SK-N-SH (cell line): ENCODE measurements around the gene ZMIZ1. TPM values are rescaled to one million over a fixed set of nuclear protein-coding genes. Genes with fewer than 3 reads are reported as not detected.

ENCODE experiments used
- CTCF ChIA-PET: fragments of 300-600, 350-600 bp; formaldehyde crosslinking; extraction: SDS; loops from one replicate; lab custom pipeline; 2021; lab: Yijun Ruan, JAX
- POLR2A ChIA-PET: fragments of 350-600 bp; sonication (Branson Sonifier 250); formaldehyde crosslinking; extraction: SDS; loops from one replicate; lab custom pipeline; 2020; ENCODE audit warnings: antibody characterized with exemption, inconsistent platforms; lab: Yijun Ruan, JAX
- DNase-seq: peaks from one replicate; pipeline ENCODE4 v3.0.0; 2012
- H2AFZ ChIP-seq: fragments of 200-600 bp; sonication (generic); 2 replicates; pipeline ENCODE4 v1.8.1; 2016; ENCODE audit warnings: antibody characterized with exemption, mild to moderate bottlenecking, low read depth
- H3F3A ChIP-seq: fragments of 200-600 bp; sonication (generic); replicated peaks from 2 replicates; pipeline ENCODE3; 2016; ENCODE audit warnings: antibody characterized with exemption, mild to moderate bottlenecking; ENCODE audit not compliant: insufficient read depth
- H3K27ac ChIP-seq, 2 experiments: fragments of 200-500 bp in 1 of 2; fragments of 200-600 bp in 1 of 2; sonication (Bioruptor generic) in 1 of 2; sonication (generic), shearing (Covaris generic) in 1 of 2; 2 replicates each; pipeline versions ENCODE4 v1.5.1 to v1.6.1; 2014 to 2016; ENCODE audit warnings: low read depth in 2 of 2, inconsistent platforms in 1 of 2, low read length in 1 of 2, mild to moderate bottlenecking in 1 of 2, mixed read lengths in 1 of 2
- H3K27me3 ChIP-seq: fragments of 200-600 bp; sonication (generic), shearing (Covaris generic); 2 replicates; pipeline ENCODE4 v1.6.1; 2016; ENCODE audit warnings: mixed run types; ENCODE audit not compliant: insufficient read depth
- H3K36me3 ChIP-seq, 2 experiments: fragments of 200-500 bp in 1 of 2; fragments of 200-600 bp in 1 of 2; sonication (Bioruptor generic) in 1 of 2; sonication (generic) in 1 of 2; replicated peaks in 1 of 2; 2 replicates each; pipeline versions ENCODE3 to v1.5.1; 2014 to 2016; ENCODE audit warnings: low read length in 1 of 2, mild to moderate bottlenecking in 1 of 2; ENCODE audit not compliant: insufficient read depth in 2 of 2, control insufficient read depth in 1 of 2
- H3K4me1 ChIP-seq, 2 experiments: fragments of 200-500 bp in 1 of 2; fragments of 200-600 bp in 1 of 2; sonication (Bioruptor generic) in 1 of 2; sonication (generic), shearing (Covaris generic) in 1 of 2; 2 replicates each; pipeline versions ENCODE4 v1.5.1 to v1.6.1; 2014 to 2016; ENCODE audit warnings: low read depth in 1 of 2, low read length in 1 of 2, mixed run types in 1 of 2; ENCODE audit not compliant: insufficient read depth in 2 of 2, control insufficient read depth in 1 of 2
- H3K4me2 ChIP-seq: fragments of 200-600 bp; sonication (generic), shearing (Covaris generic); 2 replicates; pipeline ENCODE4 v1.6.1; 2017; ENCODE audit warnings: mixed run types
- H3K4me3 ChIP-seq, 2 experiments: fragments of 200-500 bp in 1 of 2; fragments of 200-600 bp in 1 of 2; sonication (Bioruptor generic) in 1 of 2; sonication (generic), shearing (Covaris generic) in 1 of 2; 2 replicates each; pipeline versions ENCODE4 v1.5.1 to v1.8.1; 2014 to 2016; ENCODE audit warnings: low read depth in 2 of 2, inconsistent platforms in 1 of 2, low read length in 1 of 2, mild to moderate bottlenecking in 1 of 2, mixed read lengths in 1 of 2, moderate library complexity in 1 of 2
- H3K79me2 ChIP-seq: fragments of 200-600 bp; sonication (generic); 2 replicates; pipeline ENCODE4 v1.8.1; 2017; ENCODE audit warnings: mild to moderate bottlenecking; ENCODE audit not compliant: insufficient read depth
- H3K9ac ChIP-seq: fragments of 200-600 bp; sonication (generic); 2 replicates; pipeline ENCODE4 v1.6.1; 2017; ENCODE audit warnings: mixed run types
- H3K9me2 ChIP-seq: fragments of 200-600 bp; sonication (generic); 2 replicates; pipeline ENCODE4 v1.6.1; 2017; ENCODE audit warnings: mixed run types
- H3K9me3 ChIP-seq: fragments of 200-600 bp; sonication (generic); 2 replicates; pipeline ENCODE4 v1.6.1; 2017; ENCODE audit warnings: mixed run types, mild to moderate bottlenecking, moderate library complexity
- H4K20me1 ChIP-seq: fragments of 200-600 bp; sonication (generic); 2 replicates; pipeline ENCODE4 v1.6.1; 2017; ENCODE audit warnings: mild to moderate bottlenecking, mixed run types; ENCODE audit not compliant: insufficient read depth
- CHD2 ChIP-seq: fragments of 150-350 bp; IDR thresholded peaks from 2 replicates; pipeline ENCODE4 v1.6.1; 2018; ENCODE audit warnings: low read length; ENCODE audit not compliant: partially characterized antibody
- EP300 ChIP-seq, 2 experiments: IDR thresholded peaks; 2 replicates each; pipeline versions ENCODE4 v1.4.0 to v1.6.1; 2012; ENCODE audit warnings: borderline replicate concordance in 1 of 2, low read depth in 1 of 2, low read length in 1 of 2
- EZH2phosphoT487 ChIP-seq: fragments of 200-600 bp; sonication (generic); IDR thresholded peaks from 2 replicates; pipeline ENCODE4 v1.6.1; 2017; ENCODE audit warnings: low read depth, mixed run types, mild to moderate bottlenecking, antibody characterized with exemption, moderate library complexity, borderline replicate concordance
- FOSL2 ChIP-seq: IDR thresholded peaks from 2 replicates; pipeline ENCODE4 v1.4.0; 2012; ENCODE audit warnings: low read depth, mild to moderate bottlenecking, moderate library complexity, borderline replicate concordance
- FOXJ3 ChIP-seq: sonication (generic); formaldehyde crosslinking; IDR thresholded peaks from 2 replicates; pipeline ENCODE4 v1.5.1; 2020; ENCODE audit warnings: mild to moderate bottlenecking, missing genetic modification reagents
- FOXM1 ChIP-seq: IDR thresholded peaks from 2 replicates; pipeline ENCODE4 v1.4.0; 2012; ENCODE audit warnings: low read depth, mild to moderate bottlenecking
- GABPA ChIP-seq: IDR thresholded peaks from 2 replicates; pipeline ENCODE4 v1.4.0; 2012; ENCODE audit warnings: low read depth, mild to moderate bottlenecking
- GATA2 ChIP-seq: sonication (generic); formaldehyde crosslinking; IDR thresholded peaks from 2 replicates; pipeline ENCODE4 v1.5.0; 2020; ENCODE audit warnings: mild to moderate bottlenecking, missing genetic modification reagents
- MEF2A ChIP-seq: IDR thresholded peaks from 2 replicates; pipeline ENCODE4 v1.4.0; 2012; ENCODE audit warnings: low read depth, borderline replicate concordance
- MXI1 ChIP-seq: IDR thresholded peaks from 2 replicates; pipeline ENCODE4 v1.6.1; 2012; ENCODE audit warnings: mild to moderate bottlenecking, low read depth, low read length, improper control_type of control experiment
- NRF1 ChIP-seq: IDR thresholded peaks from 2 replicates; pipeline ENCODE4 v1.6.1; 2012; ENCODE audit warnings: low read depth, mild to moderate bottlenecking, low read length
- POLR2AphosphoS5 ChIP-seq: IDR thresholded peaks from 2 replicates; pipeline ENCODE4 v1.6.1; 2012; ENCODE audit warnings: low read depth, low read length
- RAD21 ChIP-seq: IDR thresholded peaks from 2 replicates; pipeline ENCODE4 v1.6.1; 2012; ENCODE audit warnings: mild to moderate bottlenecking, low read length
- RFX5 ChIP-seq: IDR thresholded peaks from 2 replicates; pipeline ENCODE4 v1.6.1; 2012; ENCODE audit warnings: mild to moderate bottlenecking, improper control_type of control experiment, low read length
- SIN3A ChIP-seq: IDR thresholded peaks from 2 replicates; pipeline ENCODE4 v1.6.1; 2012; ENCODE audit warnings: low read depth, mild to moderate bottlenecking, low read length, moderate library complexity, borderline replicate concordance
- SMC3 ChIP-seq: IDR thresholded peaks from 2 replicates; pipeline ENCODE4 v1.6.1; 2012; ENCODE audit warnings: low read depth, low read length, improper control_type of control experiment
- TCF12 ChIP-seq: IDR thresholded peaks from 2 replicates; pipeline ENCODE4 v1.4.0; 2012
- TEAD4 ChIP-seq: IDR thresholded peaks from 2 replicates; pipeline ENCODE4 v1.4.0; 2012; ENCODE audit warnings: mild to moderate bottlenecking, borderline replicate concordance; ENCODE audit not compliant: insufficient read depth
- YY1 ChIP-seq: IDR thresholded peaks from 2 replicates; pipeline ENCODE4 v1.4.0; 2012; ENCODE audit warnings: low read depth, mild to moderate bottlenecking
- WGBS: methylation state at CpG from one replicate; pipeline ENCODE4 v1.1.6; 2017; ENCODE audit warnings: low lambda C conversion rate; 5-methylcytosine and 5-hydroxymethylcytosine counted together
- polyA plus RNA-seq, 3 experiments: library from polyadenylated mRNA; depleted of rRNA; stranded (reverse); fragments of >200 nt; gene quantifications; 2 replicates each; pipeline ENCODE4 v1.2.3, GENCODE V29; 2012
- TF ChIP-seq, protein P1 (sequence below): IDR thresholded peaks from 2 replicates; pipeline ENCODE4; 2012
- TF ChIP-seq, protein P2 (sequence below): IDR thresholded peaks from 2 replicates; pipeline ENCODE4 v1.6.1; 2012; ENCODE audit warnings: mild to moderate bottlenecking, low read depth, low read length, moderate library complexity
- TF ChIP-seq, protein P3 (sequence below): fragments of 150-350 bp; IDR thresholded peaks from 2 replicates; pipeline ENCODE4 v1.6.1; 2017; ENCODE audit warnings: antibody characterized with exemption, low read length, low read depth, borderline replicate concordance
- TF ChIP-seq, protein P4 (sequence below): IDR thresholded peaks from 2 replicates; pipeline ENCODE4 v1.4.0; 2012; ENCODE audit warnings: low read depth, borderline replicate concordance
- TF ChIP-seq, protein P5 (sequence below): fragments of 150-350 bp; IDR thresholded peaks from 2 replicates; pipeline ENCODE4 v1.6.1; 2016; ENCODE audit warnings: mild to moderate bottlenecking, low read depth, low read length

ZMIZ1 gene
- polyA plus RNA-seq, 1 of the 3 experiments (the other 2 are of a cell fraction): 23.5 TPM

DNA sequence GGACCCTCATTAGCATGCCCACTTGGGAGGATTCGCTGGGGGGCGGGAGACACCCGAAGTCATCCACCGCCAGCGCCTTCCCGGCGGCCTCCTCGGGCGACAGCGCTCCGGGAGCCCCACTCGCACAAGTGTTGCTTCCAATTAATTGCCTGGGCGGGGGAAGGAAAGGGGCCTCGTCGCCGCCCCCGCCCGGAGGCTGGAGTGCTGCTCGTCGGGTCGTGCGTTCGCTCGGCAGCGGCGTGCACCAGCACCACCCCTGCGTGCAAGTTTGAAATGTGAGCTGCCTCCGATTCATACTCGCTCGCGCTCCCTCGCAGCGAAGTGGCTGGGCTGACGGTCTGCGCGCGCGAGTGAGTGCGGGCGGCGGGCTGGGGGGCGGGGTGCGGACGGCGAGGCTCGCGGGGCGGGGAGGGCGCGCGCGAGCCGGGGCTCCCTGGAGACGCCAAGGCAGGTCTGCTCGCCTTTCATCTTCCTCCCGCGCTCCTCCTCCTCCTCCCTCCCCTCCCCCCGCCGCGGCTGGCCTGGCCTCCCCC is 173.9 kb downstream of the ZMIZ1 start:
- peaks cover 47% of the 10 kb centered on the region for H4K20me1 ChIP-seq
- WGBS: 42% methylated on average over 30 of the region's 60 CpGs
- H2AFZ ChIP-seq: no peak overlapping the region
- H3K4me1 ChIP-seq: peaks cover 68 to 85% of the 10 kb centered on the region in 2 experiments
- ChIA-PET POLR2A (interaction anchor here (0.7 to 12.6 kb wide), 10 partner anchors 9 to 102 kb away, joined by 3 to 237 read pairs (median 6); no protein-coding TSS in a partner anchor), CTCF (interaction anchor here (1.1 to 2.8 kb wide), 5 partner anchors 16 to 47 kb away, joined by 3 to 8 read pairs (median 3); no protein-coding TSS in a partner anchor)
- DNase-seq: peak; percentile 86
- no peaks in the 10 kb centered on the region for H3K27me3 ChIP-seq
- H3F3A ChIP-seq: peaks cover 29% of the 10 kb centered on the region
- peak overlapping the region; percentile 55; the same call in 1 of the 2 replicates for H3K9ac ChIP-seq
- no peaks in the 10 kb centered on the region for H3K36me3 ChIP-seq
- H3K9me3 ChIP-seq: no peaks in the 10 kb centered on the region
- peak overlapping the region; percentile 41 to 99; a peak in 3 of 4 replicates for H3K27ac ChIP-seq
- peak overlapping the region; percentile 95 for H3K4me2 ChIP-seq
- H3K79me2 ChIP-seq: peaks cover 81% of the 10 kb centered on the region
- H3K4me3 ChIP-seq: peak overlapping the region; percentile 53 to 59
- no peaks in the 10 kb centered on the region for H3K9me2 ChIP-seq
- TF ChIP-seq, protein P1, sequence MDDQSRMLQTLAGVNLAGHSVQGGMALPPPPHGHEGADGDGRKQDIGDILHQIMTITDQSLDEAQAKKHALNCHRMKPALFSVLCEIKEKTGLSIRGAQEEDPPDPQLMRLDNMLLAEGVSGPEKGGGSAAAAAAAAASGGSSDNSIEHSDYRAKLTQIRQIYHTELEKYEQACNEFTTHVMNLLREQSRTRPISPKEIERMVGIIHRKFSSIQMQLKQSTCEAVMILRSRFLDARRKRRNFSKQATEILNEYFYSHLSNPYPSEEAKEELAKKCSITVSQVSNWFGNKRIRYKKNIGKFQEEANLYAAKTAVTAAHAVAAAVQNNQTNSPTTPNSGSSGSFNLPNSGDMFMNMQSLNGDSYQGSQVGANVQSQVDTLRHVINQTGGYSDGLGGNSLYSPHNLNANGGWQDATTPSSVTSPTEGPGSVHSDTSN: no peak
- TF ChIP-seq RAD21 (peak; percentile 16; the same call in 1 of the 2 replicates), GABPA (no peak), YY1 (no peak), CHD2 (no peak), FOXM1 (no peak), MEF2A (no peak), MXI1 (peak; percentile 72), EZH2phosphoT487 (no peak), FOXJ3 (CRISPR knock-in tag) (no peak), RFX5 (no peak), SIN3A (peak; percentile 51; the same call in 1 of the 2 replicates), FOSL2 (no peak), GATA2 (no peak; the same call in 1 of the 2 replicates), SMC3 (no peak), TCF12 (no peak), POLR2AphosphoS5 (peak; percentile 29; the same call in 1 of the 2 replicates), EP300 (IDR thresholded peaks at IDR 0.05; ENCODE audit: borderline replicate concordance in 1 of 2, low read depth in 1 of 2, low read length in 1 of 2) (no peak), NRF1 (0 out of 2 replicates have a peak, but pooled peaks have one; percentile 27), TEAD4 (no peak)
- TF ChIP-seq, protein P2, sequence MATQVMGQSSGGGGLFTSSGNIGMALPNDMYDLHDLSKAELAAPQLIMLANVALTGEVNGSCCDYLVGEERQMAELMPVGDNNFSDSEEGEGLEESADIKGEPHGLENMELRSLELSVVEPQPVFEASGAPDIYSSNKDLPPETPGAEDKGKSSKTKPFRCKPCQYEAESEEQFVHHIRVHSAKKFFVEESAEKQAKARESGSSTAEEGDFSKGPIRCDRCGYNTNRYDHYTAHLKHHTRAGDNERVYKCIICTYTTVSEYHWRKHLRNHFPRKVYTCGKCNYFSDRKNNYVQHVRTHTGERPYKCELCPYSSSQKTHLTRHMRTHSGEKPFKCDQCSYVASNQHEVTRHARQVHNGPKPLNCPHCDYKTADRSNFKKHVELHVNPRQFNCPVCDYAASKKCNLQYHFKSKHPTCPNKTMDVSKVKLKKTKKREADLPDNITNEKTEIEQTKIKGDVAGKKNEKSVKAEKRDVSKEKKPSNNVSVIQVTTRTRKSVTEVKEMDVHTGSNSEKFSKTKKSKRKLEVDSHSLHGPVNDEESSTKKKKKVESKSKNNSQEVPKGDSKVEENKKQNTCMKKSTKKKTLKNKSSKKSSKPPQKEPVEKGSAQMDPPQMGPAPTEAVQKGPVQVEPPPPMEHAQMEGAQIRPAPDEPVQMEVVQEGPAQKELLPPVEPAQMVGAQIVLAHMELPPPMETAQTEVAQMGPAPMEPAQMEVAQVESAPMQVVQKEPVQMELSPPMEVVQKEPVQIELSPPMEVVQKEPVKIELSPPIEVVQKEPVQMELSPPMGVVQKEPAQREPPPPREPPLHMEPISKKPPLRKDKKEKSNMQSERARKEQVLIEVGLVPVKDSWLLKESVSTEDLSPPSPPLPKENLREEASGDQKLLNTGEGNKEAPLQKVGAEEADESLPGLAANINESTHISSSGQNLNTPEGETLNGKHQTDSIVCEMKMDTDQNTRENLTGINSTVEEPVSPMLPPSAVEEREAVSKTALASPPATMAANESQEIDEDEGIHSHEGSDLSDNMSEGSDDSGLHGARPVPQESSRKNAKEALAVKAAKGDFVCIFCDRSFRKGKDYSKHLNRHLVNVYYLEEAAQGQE: no peak
- TF ChIP-seq, protein P3, sequence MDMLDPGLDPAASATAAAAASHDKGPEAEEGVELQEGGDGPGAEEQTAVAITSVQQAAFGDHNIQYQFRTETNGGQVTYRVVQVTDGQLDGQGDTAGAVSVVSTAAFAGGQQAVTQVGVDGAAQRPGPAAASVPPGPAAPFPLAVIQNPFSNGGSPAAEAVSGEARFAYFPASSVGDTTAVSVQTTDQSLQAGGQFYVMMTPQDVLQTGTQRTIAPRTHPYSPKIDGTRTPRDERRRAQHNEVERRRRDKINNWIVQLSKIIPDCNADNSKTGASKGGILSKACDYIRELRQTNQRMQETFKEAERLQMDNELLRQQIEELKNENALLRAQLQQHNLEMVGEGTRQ: no peak
- TF ChIP-seq, protein P4, sequence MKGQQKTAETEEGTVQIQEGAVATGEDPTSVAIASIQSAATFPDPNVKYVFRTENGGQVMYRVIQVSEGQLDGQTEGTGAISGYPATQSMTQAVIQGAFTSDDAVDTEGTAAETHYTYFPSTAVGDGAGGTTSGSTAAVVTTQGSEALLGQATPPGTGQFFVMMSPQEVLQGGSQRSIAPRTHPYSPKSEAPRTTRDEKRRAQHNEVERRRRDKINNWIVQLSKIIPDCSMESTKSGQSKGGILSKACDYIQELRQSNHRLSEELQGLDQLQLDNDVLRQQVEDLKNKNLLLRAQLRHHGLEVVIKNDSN: no peak
- TF ChIP-seq, protein P5, sequence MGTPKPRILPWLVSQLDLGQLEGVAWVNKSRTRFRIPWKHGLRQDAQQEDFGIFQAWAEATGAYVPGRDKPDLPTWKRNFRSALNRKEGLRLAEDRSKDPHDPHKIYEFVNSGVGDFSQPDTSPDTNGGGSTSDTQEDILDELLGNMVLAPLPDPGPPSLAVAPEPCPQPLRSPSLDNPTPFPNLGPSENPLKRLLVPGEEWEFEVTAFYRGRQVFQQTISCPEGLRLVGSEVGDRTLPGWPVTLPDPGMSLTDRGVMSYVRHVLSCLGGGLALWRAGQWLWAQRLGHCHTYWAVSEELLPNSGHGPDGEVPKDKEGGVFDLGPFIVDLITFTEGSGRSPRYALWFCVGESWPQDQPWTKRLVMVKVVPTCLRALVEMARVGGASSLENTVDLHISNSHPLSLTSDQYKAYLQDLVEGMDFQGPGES: no peak
